Endothelial cell of umbilical vein (primary cell): Measurements from ENCODE around the gene RTN4.

ENCODE experiments used
- CTCF ChIP-seq, 2 donors: IDR thresholded peaks; 1 replicate in 1 of 2; 2 replicates in 1 of 2; pipeline ENCODE4 v1.5.1; 2011; ENCODE audit warnings: low read length in 2 of 2, mild to moderate bottlenecking in 2 of 2, moderate library complexity in 2 of 2, control low read depth in 1 of 2, inconsistent platforms in 1 of 2, low read depth in 1 of 2; ENCODE audit not compliant: insufficient read depth in 1 of 2; ENCODE audit errors: extremely low read depth in 1 of 2
- EZH2 ChIP-seq: IDR thresholded peaks from 2 replicates; pipeline ENCODE4 v1.6.1; 2012; ENCODE audit warnings: borderline replicate concordance, low read depth, mild to moderate bottlenecking, moderate library complexity, low read length, inconsistent platforms; ENCODE audit not compliant: severe bottlenecking
- FOS ChIP-seq: IDR thresholded peaks from 2 replicates; pipeline ENCODE4 v1.6.1; 2011; ENCODE audit warnings: mild to moderate bottlenecking, low read length, moderate library complexity, borderline replicate concordance; ENCODE audit not compliant: insufficient read depth
- JUN ChIP-seq: IDR thresholded peaks from 2 replicates; pipeline ENCODE4 v1.6.1; 2011; ENCODE audit warnings: borderline replicate concordance, low read depth; ENCODE audit not compliant: insufficient read length, insufficient read depth
- MYC ChIP-seq: IDR thresholded peaks from one replicate; pipeline ENCODE4 v1.6.1; 2011; ENCODE audit warnings: mild to moderate bottlenecking, low read depth, low read length
- POLR2A ChIP-seq: IDR thresholded peaks from 2 replicates; pipeline ENCODE4 v1.6.1; 2012; ENCODE audit warnings: low read depth, mild to moderate bottlenecking, control low read depth, low read length
- POLR2AphosphoS5 ChIP-seq: IDR thresholded peaks from 2 replicates; pipeline ENCODE4 v1.6.1; 2012; ENCODE audit warnings: low read depth, mild to moderate bottlenecking, control low read depth, low read length, moderate library complexity; ENCODE audit not compliant: insufficient read depth
- TF ChIP-seq, protein P1 (sequence below): IDR thresholded peaks from 2 replicates; pipeline ENCODE4 v1.6.1; 2011; ENCODE audit not compliant: insufficient read depth, insufficient read length

GRCh38 chr2:54967269-54967668 is 83.0 kb downstream of the RTN4 start:
- TF ChIP-seq POLR2A (no peak), FOS (no peak), CTCF (IDR thresholded peaks at IDR 0.05; ENCODE audit: extremely low read depth in 1 of 2, insufficient read depth in 1 of 2, low read depth in 1 of 2, low read length in 2 of 2) (no peak), POLR2AphosphoS5 (no peak), EZH2 (no peak), JUN (no peak), MYC (no peak)
- TF ChIP-seq, protein P1, sequence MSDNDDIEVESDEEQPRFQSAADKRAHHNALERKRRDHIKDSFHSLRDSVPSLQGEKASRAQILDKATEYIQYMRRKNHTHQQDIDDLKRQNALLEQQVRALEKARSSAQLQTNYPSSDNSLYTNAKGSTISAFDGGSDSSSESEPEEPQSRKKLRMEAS, result no peak
